Measurements from ENCODE around the gene SLC27A2.

- TF ChIP-seq CTCF (IDR thresholded peaks at IDR 0.05; ENCODE audit: insufficient read depth, low read length, poor library complexity, severe bottlenecking) (no peak), EZH2phosphoT487 (conservative IDR thresholded peaks at IDR 0.05; ENCODE audit: low read length) (no peak)
Observed at GRCh38 chr15:50257332-50257731, 75.3 kb downstream of the SLC27A2 start.

All from SU-DHL-6 (cell line).